ENCODE data around the gene MROH8.

MROH8 gene

GRCh38 chr20:37172836-37173235, 6.5 kb downstream of the MROH8 start:
- no peak for DNase-seq (ENCODE audit: low read depth)
- H3K4me3 ChIP-seq (ENCODE audit: low read depth, low read length), result no peak overlapping the region
- no peak for TF ChIP-seq CTCF (IDR thresholded peaks at IDR 0.05; ENCODE audit: low read depth, low read length, missing control alignments)

GRCh38 chr20:37166867-37167266, 12.5 kb downstream of the MROH8 start:
- DNase-seq (ENCODE audit: low read depth), result no peak
- H3K4me3 ChIP-seq (ENCODE audit: low read depth, low read length), result no peak overlapping the region
- no peak for TF ChIP-seq CTCF (IDR thresholded peaks at IDR 0.05; ENCODE audit: low read depth, low read length, missing control alignments)

GRCh38 chr20:37165031-37165430, 14.3 kb downstream of the MROH8 start:
- no peak for DNase-seq (ENCODE audit: low read depth)
- TF ChIP-seq CTCF (IDR thresholded peaks at IDR 0.05; ENCODE audit: low read depth, low read length, missing control alignments), result no peak
- no peak overlapping the region for H3K4me3 ChIP-seq (ENCODE audit: low read depth, low read length)

GRCh38 chr20:37163832-37164554, 15.4 kb downstream of the MROH8 start:
- no peak for TF ChIP-seq CTCF (IDR thresholded peaks at IDR 0.05; ENCODE audit: low read depth, low read length, missing control alignments)
- DNase-seq (ENCODE audit: low read depth), result no peak
- H3K4me3 ChIP-seq (ENCODE audit: low read depth, low read length), result no peak overlapping the region

- no peak for DNase-seq (ENCODE audit: low read depth)
- no peak for TF ChIP-seq CTCF (IDR thresholded peaks at IDR 0.05; ENCODE audit: low read depth, low read length, missing control alignments)
- no peak overlapping the region for H3K4me3 ChIP-seq (ENCODE audit: low read depth, low read length)
These were observed 16.7 kb downstream of the MROH8 start for GRCh38 chr20:37162646-37163045.

GRCh38 chr20:37161830-37162549, 17.4 kb downstream of the MROH8 start:
- no peak overlapping the region for H3K4me3 ChIP-seq (ENCODE audit: low read depth, low read length)
- DNase-seq (ENCODE audit: low read depth), result no peak
- TF ChIP-seq CTCF (IDR thresholded peaks at IDR 0.05; ENCODE audit: low read depth, low read length, missing control alignments), result no peak

All from GM12864 (cell line).